Activated CD4-positive, CD25-positive, alpha-beta regulatory T cell treated with anti-CD3 and anti-CD28 coated beads, Interleukin-2, amount 50 U/mL, for 16 hours (primary cell): ENCODE data around the gene PIGR.

ENCODE experiments used
- DNase-seq: peaks from one replicate; pipeline ENCODE4 v3.0.0-alpha.2; 2020; ENCODE audit warnings: low read depth, low spot score

PIGR gene

DNA sequence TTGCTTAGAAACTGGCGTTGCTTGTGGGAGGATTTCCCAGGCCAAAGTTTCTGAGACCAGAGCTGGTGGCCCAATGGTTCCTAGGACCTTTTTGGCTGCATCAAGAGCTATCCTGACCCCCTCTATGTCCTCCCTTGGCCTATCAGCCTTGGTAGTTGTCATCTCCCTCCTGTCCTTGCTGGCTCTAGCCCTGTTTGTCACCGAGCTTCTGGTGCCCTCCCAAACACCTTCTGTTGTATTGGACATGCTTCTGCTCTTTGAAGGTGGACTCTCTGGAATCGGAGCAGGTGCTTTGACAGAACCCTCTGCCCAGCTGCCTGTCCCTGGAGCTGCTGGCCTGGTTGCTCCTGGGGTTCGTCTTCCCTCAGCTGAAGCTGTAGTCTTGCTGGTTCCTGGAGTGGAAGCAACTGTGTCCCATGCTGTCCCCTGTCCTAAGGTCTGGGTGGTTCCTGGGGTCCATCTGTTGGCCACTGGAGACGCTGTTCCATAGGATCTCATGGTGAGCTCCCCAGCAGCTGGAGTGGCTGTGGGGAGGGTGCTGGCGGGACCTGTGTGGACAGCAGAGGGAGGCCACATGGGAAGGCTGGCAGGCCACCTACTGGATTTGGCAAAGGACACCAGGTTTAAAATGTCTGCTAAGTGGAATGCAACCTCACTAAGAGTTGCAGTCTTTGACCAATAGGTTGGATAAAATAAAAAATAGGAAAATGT, 14.6 kb upstream of the PIGR start:
- DNase-seq = no peak

DNA sequence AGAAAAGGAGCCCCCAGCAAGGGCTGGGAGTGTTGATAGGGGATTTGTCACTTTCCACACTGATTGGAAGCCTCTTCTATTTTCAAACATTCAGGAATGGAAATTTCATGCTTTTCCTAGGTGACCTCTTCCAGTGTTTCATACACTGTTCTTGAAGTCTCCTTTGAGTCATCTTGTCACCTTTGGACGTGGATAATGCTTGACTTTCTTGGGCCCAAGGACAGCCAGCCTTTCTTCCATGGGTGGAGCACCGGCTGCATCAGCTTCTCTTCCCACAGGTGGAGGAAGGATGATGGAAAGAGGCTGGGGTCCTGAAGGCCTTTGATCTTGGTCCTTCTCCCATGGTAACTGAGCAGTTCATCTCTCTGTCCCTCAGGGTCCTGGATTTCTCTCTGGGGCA, 11.9 kb upstream of the PIGR start:
- no peak for DNase-seq

DNA sequence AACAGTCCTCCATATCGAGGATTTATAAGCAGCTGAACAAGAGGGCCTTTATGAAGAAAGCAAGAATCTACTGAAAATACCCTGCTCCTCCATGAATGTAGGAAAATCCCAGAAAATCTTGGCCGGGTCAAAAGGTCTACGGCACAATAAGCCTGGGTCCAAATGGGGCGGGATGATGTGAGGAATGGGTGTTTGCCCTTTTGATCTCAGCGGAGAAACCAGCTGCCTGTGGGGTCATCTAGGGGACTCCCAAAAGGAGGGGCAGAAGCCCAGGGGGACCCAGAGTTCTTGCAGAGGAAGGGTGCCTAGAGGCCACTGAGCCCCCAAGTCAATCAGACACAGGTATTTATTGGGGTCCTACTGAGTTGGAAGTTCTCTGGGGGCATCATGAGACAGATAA, 11.4 kb upstream of the PIGR start:
- no peak for DNase-seq

DNA sequence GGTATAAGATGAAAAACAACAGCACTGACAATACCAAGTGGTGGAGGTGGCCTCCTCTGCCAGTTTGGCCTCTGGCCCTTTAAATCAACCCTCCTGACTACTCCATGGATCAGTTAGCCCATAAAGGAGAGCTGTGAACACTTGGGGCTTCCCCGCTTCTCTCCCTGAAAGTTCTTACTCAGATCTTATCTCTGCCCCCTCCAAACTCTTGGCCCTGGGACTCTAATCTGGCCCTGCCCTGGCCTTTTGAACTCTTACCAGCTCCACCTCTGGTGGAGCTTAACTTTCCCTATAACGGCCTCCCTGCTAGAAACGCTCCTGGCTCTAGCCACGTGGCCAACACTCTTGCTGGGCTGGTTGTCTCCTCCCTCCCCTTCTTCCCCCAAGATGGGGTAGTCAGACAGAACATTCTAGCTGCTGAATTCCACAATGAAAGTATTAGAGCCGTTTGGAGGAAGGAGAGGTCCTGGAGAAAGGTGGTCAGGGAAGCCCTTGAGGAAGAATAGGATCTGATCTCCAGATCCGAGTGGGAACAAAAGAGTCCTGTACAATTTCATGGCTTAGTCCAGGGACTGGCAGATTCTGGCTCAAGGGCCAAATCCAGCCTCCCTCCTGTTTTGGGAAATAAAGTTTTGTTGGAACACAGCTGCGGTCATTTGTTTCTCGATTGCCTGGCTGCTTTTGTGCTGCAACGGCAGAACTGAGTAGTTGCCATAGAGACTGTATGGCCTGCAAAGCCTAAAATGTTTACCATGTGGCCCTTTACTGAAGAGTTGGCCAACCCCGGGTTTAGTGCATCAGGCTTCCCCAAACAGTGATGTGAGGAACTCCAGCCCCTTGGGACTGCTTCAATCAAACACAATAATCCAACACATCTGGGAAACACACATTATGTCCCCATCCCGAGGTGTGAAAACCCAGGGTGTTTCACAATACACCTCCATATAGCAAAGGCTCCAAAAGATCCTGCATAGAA, 9.5 kb upstream of the PIGR start:
- DNase-seq = no peak

DNA sequence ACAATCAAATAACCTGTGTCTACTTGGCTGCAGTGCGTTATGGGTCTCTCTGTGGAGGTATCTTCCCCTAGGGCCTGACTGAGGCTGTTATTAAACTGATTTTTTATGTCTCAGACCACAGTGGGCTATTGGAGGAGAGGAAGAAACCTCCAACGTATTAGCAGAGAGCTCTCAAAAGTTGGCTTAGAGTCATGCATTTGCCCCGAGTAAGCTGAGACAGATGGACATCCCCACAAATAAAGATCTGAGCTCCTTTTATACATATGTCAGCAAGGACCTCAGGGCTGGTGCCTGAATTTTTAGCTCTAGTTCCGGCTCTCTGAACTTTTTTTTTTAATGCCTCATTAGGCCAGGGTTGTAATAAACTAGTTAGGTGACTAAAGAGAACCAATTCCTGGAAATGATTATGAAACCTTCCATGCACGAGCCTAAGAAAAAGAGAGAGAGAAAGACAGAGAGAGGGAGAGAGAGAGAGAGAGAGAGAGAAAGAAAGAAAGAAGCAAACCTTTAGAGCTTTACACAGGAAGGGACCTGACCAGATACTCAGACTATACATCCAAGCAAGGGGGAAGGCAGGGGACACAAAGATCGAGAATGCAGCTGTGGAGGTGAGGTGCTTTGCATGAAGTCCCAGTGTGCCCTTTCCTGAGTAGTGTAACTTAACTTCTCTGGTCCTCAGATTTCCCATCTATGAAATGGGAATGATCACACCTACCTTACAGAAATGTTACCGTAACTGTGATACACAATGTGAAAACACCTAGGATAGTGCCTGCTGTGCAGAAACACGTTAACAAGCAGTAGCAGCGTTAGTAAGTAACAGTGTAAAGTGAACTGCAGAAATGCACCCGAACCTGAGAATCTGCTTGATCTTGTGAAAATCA, 8.4 kb upstream of the PIGR start:
- no peak for DNase-seq

DNA sequence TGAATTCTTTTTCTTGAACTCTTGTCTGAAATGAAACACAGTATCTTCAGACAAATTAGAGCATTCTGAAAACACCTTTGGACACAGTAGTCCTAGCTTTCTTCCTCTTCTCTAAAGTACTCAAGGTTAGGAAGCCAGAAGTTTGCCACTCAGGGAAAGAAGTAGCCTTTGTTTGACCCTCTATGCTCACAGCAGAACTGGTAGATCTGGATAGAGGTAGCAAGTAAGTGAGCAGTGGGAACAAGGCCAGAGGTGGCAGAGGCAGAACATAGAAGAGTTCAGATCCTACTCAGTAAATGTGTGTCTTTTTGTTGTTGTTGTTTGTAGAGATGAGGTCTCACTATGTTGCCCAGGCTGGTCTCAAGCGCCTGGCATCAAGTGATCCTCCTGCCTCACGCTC, 7.4 kb upstream of the PIGR start:
- no peak for DNase-seq

DNA sequence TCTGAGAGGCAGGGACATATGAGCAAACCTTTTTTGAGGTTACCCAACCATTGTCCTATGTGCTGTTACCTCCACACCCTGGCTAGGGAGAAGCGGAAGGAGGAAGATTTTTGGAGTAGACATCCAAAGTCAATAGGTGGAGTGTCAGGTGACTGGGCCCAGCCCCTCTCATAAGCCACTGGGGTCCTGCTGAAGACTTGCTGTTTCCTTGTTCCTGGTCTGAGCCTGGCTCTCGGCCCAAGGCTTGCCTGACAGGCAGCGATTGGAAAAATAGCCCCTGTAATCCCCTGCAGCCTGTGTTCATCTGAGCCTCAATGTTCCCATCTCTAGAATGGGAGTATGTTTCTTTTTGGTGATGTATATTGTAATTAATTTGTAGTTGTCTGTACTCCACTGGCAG, 6.9 kb upstream of the PIGR start:
- no peak for DNase-seq

DNA sequence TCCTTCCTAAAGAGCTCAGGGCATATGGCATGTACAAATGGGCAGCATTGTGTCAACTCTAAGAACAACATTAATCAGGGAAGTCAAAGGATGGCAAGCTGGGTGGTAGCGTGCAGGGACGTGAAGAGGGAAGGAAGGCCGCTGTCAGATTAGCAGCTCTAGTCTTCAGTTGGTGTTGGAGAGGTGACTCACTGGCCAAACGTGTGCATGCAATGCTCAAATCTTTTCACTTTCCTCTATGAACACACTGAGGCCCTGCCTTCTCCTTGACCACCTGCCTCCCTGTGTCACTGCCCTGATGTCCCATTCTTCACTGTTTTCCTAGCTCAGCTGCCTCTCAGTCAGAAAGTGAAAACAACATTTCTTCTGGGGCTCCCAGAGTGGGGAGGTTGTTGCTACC, 5.9 kb upstream of the PIGR start:
- no peak for DNase-seq

DNA sequence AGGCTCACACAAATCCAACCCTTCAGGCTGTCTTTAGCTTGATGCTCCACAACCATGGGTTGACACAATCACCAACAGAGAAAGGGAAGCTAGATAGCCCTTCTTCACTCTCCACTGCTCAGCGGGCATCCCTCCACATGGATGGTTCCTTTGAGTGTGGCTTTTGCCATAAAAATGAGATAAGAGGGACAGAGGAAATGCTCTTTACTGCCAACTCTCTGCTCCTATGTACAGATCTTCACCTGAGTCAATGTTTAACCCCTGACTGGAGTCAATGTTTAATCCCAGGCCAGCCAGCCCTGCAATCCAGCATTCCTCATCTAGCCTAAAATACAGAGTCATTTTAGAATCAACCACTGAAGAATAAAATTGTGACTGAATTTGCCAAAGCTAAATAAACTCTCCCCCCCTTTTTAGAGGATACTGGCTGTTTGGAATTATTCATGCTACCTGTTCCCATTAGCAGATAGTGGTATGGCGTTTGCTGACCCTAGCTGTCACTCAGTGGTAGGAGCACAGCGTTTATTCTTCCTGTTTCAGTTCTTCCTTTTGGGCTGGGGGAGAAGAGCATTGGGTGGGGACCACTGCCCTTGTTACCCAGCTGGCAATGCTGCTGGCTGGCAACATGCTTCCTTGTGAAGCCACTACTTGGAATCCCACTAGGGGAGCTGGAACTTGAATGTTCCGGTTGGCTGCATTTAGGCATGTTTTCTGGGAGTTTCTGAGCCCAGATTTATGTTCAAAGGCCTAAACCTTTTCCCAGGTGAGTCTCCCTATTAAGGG, 5.2 kb upstream of the PIGR start:
- no peak for DNase-seq

DNA sequence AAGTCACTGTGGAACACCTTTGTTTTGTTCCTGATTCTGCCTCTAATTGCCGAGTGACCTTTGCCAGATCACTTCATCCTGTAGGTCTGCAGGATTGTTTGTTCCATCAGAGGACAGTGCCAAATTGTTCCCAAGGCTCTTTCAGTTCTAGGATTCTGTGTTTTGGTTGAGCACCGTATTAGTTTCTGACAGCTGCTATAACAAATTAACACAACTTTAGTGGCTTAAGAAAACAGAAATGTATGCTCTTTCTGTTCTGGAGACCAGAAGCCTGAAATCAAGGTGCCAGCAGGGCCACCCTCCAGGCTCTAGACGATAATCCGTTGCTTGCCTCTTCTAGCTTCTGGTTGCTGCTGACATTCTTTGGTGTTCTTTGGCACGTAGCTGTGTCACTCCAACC, 3.4 kb upstream of the PIGR start:
- no peak for DNase-seq

DNA sequence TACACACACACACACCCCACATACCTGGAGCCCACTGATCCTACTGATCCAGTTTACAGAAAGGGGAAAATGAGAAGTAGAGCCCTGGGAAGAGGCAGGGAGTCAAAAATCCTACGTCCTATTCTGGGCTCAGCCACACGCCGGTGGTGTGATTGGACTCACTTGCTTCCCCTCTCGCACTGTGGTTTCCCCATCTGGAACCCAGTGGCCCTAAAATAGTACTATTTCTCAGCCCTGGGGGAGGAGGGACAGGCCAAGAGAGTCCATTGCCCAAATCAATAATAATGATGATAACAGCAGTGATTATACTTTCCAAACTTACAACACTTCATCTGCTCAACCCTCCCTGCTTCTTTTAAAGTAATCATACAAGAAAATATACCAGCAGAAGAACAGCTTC, 2.9 kb upstream of the PIGR start:
- no peak for DNase-seq

DNA sequence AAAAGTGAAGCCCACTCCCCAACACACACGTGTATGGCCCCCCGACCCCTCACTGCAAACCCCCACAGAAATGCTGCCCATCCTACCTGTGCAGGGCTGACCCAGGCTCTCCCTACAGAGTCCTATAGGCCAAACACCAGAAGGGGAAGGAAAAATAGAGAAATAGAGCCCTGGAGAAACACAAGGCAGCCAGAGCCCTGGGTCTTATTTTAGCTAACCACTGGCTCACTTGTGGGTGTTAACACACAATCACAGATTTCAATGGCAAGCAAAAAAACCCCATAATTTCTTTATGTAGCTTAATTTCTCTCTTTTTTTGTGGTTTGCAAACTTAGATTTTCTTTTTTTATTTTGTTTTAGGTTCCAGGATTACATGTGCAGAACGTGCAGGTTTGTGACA, 989 bp upstream of the PIGR start:
- DNase-seq = no peak

DNA sequence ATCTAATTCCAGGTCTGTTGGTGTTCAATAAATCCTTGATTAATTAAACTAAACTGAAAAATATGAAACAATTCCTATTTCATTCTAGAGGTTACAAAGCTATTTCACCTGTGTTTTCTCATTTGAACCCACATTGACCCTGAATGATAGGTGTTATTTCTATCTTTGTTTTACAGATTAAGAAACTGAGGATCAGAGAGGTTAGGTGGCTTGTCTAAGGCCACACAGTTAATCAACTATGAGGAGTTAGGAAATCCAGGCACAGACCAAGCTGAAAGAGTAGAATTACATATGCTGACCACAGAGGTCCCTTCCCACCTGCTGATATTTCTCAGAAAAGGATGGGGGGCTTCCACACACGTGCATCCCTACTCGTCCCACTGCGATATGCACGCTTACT, 487 bp downstream of the PIGR start:
- no peak for DNase-seq

DNA sequence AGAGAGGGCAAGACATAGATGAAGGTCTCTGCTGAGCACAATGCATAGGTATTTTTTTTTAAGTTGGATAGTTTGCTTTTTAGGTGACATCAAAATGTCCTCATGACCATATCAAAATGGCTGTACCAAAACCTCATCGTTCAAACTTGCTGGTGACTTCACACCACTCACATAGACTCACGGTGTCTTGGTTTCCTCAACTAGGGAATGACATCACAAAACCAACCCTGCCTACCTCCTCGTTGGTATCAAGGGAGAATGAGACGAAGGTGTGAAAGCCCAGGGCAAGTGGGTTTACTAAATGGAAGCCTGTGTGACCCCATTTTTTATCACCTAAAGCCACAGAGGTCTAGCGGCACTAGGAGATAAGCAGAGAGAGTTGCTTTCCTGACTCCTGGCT, 1.6 kb downstream of the PIGR start:
- DNase-seq = no peak

DNA sequence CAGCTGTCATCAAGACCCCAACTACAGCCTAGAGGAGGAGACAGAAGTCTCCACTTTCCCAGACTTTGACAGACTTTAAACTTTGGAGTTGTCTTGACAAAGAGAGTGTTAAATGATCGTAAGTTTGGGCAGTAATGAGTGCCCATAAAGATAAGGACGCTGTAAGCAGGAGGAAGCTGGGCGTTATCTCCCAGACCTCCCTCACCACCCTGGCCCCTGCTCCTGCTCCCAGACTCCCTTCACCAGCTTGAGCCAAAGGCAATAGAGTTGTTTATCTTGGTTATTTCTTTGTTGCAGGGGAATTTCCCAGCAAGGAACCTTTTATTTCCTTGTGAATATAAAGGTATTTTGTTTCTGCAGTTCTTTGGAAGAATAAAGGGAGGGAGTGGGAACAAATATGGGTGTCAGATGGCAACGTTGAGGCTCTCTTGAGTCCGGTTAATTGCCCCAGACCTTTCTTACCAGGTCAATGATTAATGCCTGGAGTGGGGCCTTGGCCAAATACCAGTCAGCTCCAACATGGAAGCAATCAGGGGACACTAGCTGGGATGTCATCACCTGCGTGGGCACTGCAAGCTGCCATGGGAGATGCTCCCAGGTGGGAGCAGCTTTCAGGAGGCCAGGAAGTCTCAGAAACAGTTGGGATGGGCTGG, 4.4 kb downstream of the PIGR start:
- DNase-seq = no peak

DNA sequence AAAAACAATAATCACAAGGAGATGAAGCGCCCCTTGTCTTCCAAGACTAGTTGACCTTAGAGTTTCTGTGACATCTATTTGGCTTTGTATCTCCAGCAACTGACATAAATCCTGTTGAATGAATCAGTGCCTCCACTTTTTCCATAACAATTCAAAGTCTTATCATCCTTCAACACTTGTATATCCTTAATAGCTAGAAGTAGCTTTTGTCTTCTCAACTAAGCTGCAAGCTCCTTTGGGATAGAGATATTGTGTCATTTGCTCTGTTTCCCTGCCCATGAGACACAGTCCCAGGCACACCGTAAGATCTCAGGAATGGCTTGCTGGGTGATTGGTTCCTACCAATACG, 5.7 kb downstream of the PIGR start:
- no peak for DNase-seq

DNA sequence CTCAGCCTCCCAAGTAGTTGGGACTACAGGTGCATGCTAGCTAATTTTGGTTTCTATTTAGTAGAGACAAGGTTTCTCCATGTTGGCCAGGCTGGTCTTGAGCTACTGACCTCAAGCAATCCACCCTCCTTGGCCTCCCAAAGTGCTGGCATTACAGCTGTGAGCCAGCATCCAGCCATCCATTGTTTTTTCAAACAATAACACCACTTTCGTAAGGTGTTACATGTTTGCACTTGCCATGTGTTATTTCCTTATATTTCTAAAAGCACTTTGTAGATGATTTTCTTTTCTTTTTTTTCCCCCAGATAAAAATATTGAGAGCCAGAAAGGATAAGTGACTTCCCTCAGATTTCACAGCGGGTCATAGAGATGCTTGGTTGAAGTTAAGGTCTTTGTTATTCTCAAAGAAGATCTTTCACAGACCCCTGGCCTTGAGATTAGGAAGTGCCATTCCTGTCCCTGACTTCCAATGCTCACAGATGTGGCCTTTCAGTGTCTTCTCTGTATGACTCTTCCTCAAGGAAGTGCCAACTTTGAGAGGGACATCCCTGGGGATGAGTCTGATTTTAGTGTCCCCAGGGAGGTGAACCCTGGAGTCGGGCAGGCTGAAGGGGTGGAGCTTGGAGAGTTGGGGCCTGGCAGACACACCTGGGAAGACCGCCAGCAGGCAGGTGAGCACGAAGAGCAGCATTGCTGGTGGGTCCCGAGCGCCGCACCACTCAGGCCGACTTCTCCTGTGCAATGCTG, 6.3 kb downstream of the PIGR start:
- no peak for DNase-seq

DNA sequence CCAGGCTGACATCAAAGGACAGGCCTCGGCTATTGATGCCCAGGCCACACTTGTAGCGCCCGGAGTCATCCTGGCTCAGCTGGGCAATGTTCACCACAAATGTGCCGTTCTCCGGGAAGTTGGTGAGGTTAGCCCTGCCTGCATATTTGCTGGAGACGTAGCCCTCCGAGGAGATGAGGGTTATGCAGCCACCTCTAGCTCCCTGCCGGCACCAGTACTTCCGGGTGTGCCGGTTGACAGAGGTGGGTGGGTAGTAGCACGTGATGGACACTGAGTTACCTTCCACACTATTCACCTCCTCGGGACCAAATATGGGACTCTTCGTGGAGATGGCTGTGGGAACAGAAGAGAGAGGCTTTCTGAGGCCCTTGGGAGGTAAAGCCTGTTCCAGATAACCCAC, 7.1 kb downstream of the PIGR start:
- no peak for DNase-seq

DNA sequence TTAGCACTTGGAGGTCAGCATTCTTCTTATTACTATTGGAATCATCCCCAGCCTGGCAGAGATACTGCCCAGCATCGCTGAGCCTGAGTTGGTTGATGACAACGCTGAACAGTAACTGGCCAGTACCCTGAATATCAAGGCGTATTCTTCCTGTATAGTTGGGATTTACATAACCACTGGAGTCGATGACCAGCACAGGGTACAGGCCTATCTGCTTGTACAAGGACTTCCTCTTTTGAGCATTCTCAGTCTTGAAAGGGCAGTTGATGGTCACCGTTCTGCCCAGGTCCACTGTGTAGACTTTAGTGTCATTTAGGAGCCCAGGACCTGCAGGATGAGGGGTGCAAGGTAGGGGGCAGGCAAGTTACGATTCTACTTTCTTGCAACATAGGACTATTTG, 8.8 kb downstream of the PIGR start:
- DNase-seq = no peak

DNA sequence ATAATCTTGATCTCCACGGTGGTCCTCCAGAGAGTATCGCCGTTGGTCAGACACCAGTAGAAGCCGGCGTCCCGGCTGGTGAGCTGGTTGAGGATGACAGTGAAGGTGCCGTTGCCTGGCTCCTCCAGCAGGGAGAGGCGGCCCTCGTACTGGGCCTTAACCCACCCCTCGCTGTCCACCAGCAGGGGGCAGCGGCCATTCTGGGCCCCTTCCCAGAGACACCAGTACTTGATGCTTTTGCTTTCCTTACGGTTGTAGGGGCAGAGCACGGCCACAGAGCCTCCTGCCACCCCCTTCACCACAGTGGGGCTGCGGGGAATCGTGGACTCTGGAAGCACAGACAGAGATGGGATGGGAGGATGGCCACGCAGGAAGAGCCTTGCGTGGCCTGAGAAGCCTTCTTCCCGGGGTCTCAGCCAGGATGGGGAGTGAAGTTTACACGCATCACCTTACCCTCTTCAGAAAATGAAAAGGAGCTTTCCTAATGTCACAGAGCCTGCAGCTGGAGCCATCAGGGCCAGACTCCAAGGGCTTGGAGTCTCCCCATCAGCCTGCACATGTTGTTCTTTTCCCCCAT, 10.7 kb downstream of the PIGR start:
- no peak for DNase-seq
